HUES64 (cell line): ENCODE data around the gene PPP6R3.
"Not testable (repeated sequence)": the region's sequence is repeated elsewhere in the genome, so short reads cannot be mapped to it uniquely, and the experiment has no call there.

ENCODE experiments used
- H3K27ac ChIP-seq: 2 replicates; pipeline ENCODE4 v1.7.0; 2013; ENCODE audit warnings: low read depth, low read length, inconsistent platforms
- H3K27me3 ChIP-seq: 2 replicates; pipeline ENCODE4 v1.6.1; 2013; ENCODE audit warnings: mild to moderate bottlenecking, low read length; ENCODE audit not compliant: insufficient read depth
- H3K36me3 ChIP-seq: 2 replicates; pipeline ENCODE4 v1.6.1; 2013; ENCODE audit warnings: mild to moderate bottlenecking, low read length; ENCODE audit not compliant: insufficient read depth
- H3K4me1 ChIP-seq: 2 replicates; pipeline ENCODE4 v1.6.1; 2013; ENCODE audit warnings: mild to moderate bottlenecking, low read length, moderate library complexity; ENCODE audit not compliant: insufficient read depth
- H3K4me3 ChIP-seq: 2 replicates; pipeline ENCODE4 v1.5.1; 2013; ENCODE audit warnings: mild to moderate bottlenecking, low read length, moderate library complexity
- H3K9ac ChIP-seq: 2 replicates; pipeline ENCODE4 v1.6.1; 2013; ENCODE audit warnings: mild to moderate bottlenecking, low read depth, low read length
- H3K9me3 ChIP-seq: 2 replicates; pipeline ENCODE4 v1.6.1; 2013; ENCODE audit warnings: low read depth, low read length; ENCODE audit not compliant: insufficient read depth
- WGBS: fragments of 150-250, 120-280 bp; methylation state at CpG from one replicate; pipeline ENCODE4 v1.1.7; 2013; ENCODE audit warnings: missing lambda C conversion rate; 5-methylcytosine and 5-hydroxymethylcytosine counted together

PPP6R3 gene

GRCh38 chr11:68472778-68473177 lies 12.2 kb downstream of the PPP6R3 start:
- peaks cover 38% of the 10 kb centered on the region for H3K36me3 ChIP-seq
- peaks cover 24% of the 10 kb centered on the region for H3K4me1 ChIP-seq
- H3K27ac ChIP-seq: no peak overlapping the region
- no peak overlapping the region for H3K4me3 ChIP-seq
- no peak overlapping the region for H3K9ac ChIP-seq
- H3K27me3 ChIP-seq: no peaks in the 10 kb centered on the region
- H3K9me3 ChIP-seq: peaks cover 9% of the 10 kb centered on the region; the same call in 1 of the 2 replicates
- WGBS: 93% methylated on average over 2 of the region's 2 CpGs

- Histone ChIP-seq H3K27ac (no peak overlapping the region), H3K9ac (no peak overlapping the region), H3K4me3 (no peak overlapping the region), H3K4me1 (peaks cover 19% of the 10 kb centered on the region), H3K36me3 (peaks cover 39% of the 10 kb centered on the region), H3K27me3 (no peaks in the 10 kb centered on the region), H3K9me3 (peaks cover 9% of the 10 kb centered on the region; the same call in 1 of the 2 replicates)
- 96% methylated on average over 1 of the region's 1 CpG for WGBS
These were observed 13.1 kb downstream of the PPP6R3 start for GRCh38 chr11:68473693-68474092.

- not testable (repeated sequence) for H3K9ac ChIP-seq, H3K27me3 ChIP-seq, H3K4me3 ChIP-seq, H3K9me3 ChIP-seq, H3K27ac ChIP-seq, H3K4me1 ChIP-seq
- 96% methylated on average over 34 of the region's 34 CpGs for WGBS
- H3K36me3 ChIP-seq: peaks cover 43% of the 10 kb centered on the region
These were observed 15.1 kb downstream of the PPP6R3 start for GRCh38 chr11:68475626-68476025.

GRCh38 chr11:68479390-68479789 lies 18.8 kb downstream of the PPP6R3 start:
- Histone ChIP-seq H3K9me3 (0 out of 2 replicates have a peak, but pooled peaks cover 2% of the 10 kb centered on the region), H3K36me3 (peaks cover 22% of the 10 kb centered on the region; the same call in 1 of the 2 replicates), H3K27me3 (no peaks in the 10 kb centered on the region), H3K9ac (no peak overlapping the region), H3K27ac (no peak overlapping the region), H3K4me3 (no peak overlapping the region), H3K4me1 (peaks cover 7% of the 10 kb centered on the region; the same call in 1 of the 2 replicates)
- no CpG with 5 or more reads among the region's 3 CpGs for WGBS

GRCh38 chr11:68480193-68480592 lies 19.6 kb downstream of the PPP6R3 start:
- Histone ChIP-seq H3K4me3 (no peak overlapping the region), H3K4me1 (peaks cover 7% of the 10 kb centered on the region; the same call in 1 of the 2 replicates), H3K27me3 (no peaks in the 10 kb centered on the region), H3K9me3 (no peaks in the 10 kb centered on the region), H3K36me3 (peaks cover 19% of the 10 kb centered on the region; the same call in 1 of the 2 replicates), H3K9ac (no peak overlapping the region), H3K27ac (no peak overlapping the region)
- 94% methylated on average over 2 of the region's 2 CpGs for WGBS

GRCh38 chr11:68480852-68481510 lies 20.4 kb downstream of the PPP6R3 start:
- Histone ChIP-seq H3K27me3 (no peaks in the 10 kb centered on the region), H3K4me3 (no peak overlapping the region), H3K4me1 (peaks cover 7% of the 10 kb centered on the region; the same call in 1 of the 2 replicates), H3K9me3 (no peaks in the 10 kb centered on the region), H3K9ac (no peak overlapping the region), H3K36me3 (peaks cover 19% of the 10 kb centered on the region; the same call in 1 of the 2 replicates), H3K27ac (no peak overlapping the region)
- 76% methylated on average over 2 of the region's 3 CpGs for WGBS

- H3K9me3 ChIP-seq: no peaks in the 10 kb centered on the region
- peaks cover 7% of the 10 kb centered on the region; the same call in 1 of the 2 replicates for H3K4me1 ChIP-seq
- H3K4me3 ChIP-seq: no peak overlapping the region
- 93% methylated on average over 6 of the region's 6 CpGs for WGBS
- H3K9ac ChIP-seq: no peak overlapping the region
- no peak overlapping the region for H3K27ac ChIP-seq
- no peaks in the 10 kb centered on the region for H3K27me3 ChIP-seq
- H3K36me3 ChIP-seq: peaks cover 15% of the 10 kb centered on the region; the same call in 1 of the 2 replicates
These were observed 21.2 kb downstream of the PPP6R3 start for GRCh38 chr11:68481579-68482240.

- Histone ChIP-seq H3K27ac (no peak overlapping the region; the same call in 1 of the 2 replicates), H3K4me1 (peaks cover 18% of the 10 kb centered on the region; the same call in 1 of the 2 replicates), H3K9ac (no peak overlapping the region), H3K9me3 (no peaks in the 10 kb centered on the region), H3K27me3 (no peaks in the 10 kb centered on the region), H3K4me3 (no peak overlapping the region), H3K36me3 (no peaks in the 10 kb centered on the region)
- 96% methylated on average over 1 of the region's 1 CpG for WGBS
These were observed 28.1 kb downstream of the PPP6R3 start for GRCh38 chr11:68488623-68489022.

GRCh38 chr11:68495220-68495729 lies 34.7 kb downstream of the PPP6R3 start:
- Histone ChIP-seq H3K9me3 (no peaks in the 10 kb centered on the region), H3K9ac (no peak overlapping the region), H3K4me3 (no peak overlapping the region), H3K36me3 (no peaks in the 10 kb centered on the region), H3K27ac (no peak overlapping the region), H3K4me1 (peaks cover 20% of the 10 kb centered on the region), H3K27me3 (no peaks in the 10 kb centered on the region)
- WGBS: 92% methylated on average over 1 of the region's 3 CpGs

- no peaks in the 10 kb centered on the region for H3K27me3 ChIP-seq
- no peak overlapping the region for H3K27ac ChIP-seq
- no peak overlapping the region for H3K9ac ChIP-seq
- WGBS: 90% methylated on average over 3 of the region's 3 CpGs
- H3K9me3 ChIP-seq: no peaks in the 10 kb centered on the region
- H3K36me3 ChIP-seq: no peaks in the 10 kb centered on the region
- no peak overlapping the region for H3K4me3 ChIP-seq
- H3K4me1 ChIP-seq: peaks cover 18% of the 10 kb centered on the region
These were observed 35.3 kb downstream of the PPP6R3 start for GRCh38 chr11:68495872-68496271.

GRCh38 chr11:68497761-68498160 lies 37.2 kb downstream of the PPP6R3 start:
- WGBS: 87% methylated on average over 2 of the region's 2 CpGs
- H3K36me3 ChIP-seq: no peaks in the 10 kb centered on the region
- H3K4me3 ChIP-seq: no peak overlapping the region
- peaks cover 18% of the 10 kb centered on the region for H3K4me1 ChIP-seq
- H3K9ac ChIP-seq: no peak overlapping the region
- H3K9me3 ChIP-seq: no peaks in the 10 kb centered on the region
- H3K27ac ChIP-seq: no peak overlapping the region
- H3K27me3 ChIP-seq: no peaks in the 10 kb centered on the region
